T-helper 2 cell (primary cell): ENCODE results near the gene SUSD2.
"Not testable (repeated sequence)": the region's sequence is repeated elsewhere in the genome, so short reads cannot be mapped to it uniquely, and the experiment has no call there.

Experiments used
- DNase-seq, 5 experiments: peaks; one replicate each; pipeline versions ENCODE4 v3.0.0 to v3.0.0-alpha.2; 2012 to 2022

Gene SUSD2

DNA sequence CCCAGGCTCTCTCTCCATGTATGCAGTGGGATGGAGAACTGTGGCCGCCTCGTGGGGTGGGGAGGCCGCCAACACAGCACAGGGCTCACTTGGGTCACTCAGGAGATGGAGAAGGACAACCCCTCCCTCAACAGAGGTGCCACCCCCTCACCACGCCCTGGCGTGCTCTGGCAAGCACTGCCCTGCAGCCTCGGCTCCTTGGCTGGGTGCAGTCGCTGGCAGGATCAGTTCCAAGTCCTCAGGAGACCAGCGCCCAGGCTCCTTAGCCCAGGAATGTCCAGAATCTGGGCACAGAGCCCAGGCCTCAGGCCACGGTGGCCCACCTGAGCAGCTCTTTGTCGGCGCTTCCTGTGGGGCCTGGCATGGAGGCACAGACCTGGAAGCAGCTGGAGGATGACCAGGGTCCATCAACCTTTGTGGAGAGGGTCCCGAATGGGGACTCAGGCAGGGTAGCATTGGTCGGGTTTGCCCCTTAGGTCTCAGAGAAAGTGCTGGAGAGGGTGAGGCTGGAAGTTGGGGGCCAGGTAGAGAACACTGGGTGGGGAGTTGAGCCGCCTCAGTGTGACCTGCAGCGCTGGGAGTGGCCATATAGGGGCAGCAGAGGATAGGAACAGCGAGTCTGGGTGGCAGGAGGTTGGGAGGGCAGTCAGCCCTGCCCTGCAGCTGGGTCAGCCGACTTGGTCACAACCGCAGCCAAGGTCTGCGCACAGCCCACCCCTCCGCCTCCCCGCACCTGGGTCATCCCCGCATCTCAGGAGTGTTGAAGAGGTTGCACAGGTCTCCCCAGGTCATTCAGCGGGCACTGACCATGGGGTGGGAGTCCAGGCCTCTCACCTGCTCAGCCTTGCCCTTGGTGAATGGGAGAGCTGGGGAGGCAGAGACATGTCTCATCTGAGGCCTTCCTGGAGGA, 8.2 kb downstream of the SUSD2 start:
- peak in 1 of 5 experiments; percentile 44 for DNase-seq

DNA sequence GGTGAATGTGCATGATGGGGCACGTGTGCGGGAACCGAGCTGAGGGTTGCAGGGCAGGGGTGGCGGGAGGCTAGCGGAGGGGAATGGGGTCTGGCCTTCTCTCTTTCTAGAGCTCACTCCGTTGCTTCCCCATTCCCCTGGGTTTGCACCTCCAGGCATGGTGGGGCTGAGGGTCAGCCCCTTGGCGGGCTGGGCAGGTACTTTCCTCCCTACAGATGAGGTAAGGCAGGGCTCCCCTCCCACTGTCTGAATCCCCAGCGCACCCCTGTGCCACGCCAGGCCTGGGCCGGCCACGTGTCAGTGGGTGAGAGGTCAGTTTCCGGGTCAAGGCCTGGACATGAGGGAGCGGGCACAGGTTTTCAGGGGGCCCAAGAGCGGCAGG, 8.9 kb downstream of the SUSD2 start:
- DNase-seq: no peak

DNA sequence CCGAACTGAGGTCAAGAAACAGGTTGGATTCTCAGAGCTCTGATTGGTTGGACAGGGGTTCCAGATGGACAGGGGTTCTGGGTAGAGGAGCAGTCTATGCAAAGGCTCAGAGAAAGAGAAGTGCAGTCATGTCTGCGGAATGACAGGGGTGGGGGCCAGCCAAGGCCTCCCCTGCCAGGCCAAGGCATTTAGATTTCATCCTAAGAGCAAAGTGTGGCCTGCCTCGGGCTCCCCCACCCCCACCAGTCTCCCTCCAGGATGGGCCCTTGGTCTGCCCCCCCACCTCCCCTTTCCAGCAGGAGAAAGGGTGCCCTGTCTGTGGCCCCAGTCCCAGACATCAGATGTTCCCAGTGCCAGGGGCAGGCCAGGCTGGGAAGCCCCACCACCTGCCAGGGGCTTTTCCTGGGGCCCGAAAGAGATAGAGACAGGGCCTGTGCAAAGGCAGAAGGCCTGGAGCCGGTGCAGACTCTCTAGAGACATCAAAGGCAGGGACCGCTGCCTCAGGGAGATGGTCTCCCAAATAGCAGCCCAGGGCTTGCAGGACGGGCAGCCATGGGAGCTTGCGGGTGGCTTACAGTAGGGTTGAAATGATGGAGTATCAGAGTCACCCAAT, 9.4 kb downstream of the SUSD2 start:
- DNase-seq: no peak

DNA sequence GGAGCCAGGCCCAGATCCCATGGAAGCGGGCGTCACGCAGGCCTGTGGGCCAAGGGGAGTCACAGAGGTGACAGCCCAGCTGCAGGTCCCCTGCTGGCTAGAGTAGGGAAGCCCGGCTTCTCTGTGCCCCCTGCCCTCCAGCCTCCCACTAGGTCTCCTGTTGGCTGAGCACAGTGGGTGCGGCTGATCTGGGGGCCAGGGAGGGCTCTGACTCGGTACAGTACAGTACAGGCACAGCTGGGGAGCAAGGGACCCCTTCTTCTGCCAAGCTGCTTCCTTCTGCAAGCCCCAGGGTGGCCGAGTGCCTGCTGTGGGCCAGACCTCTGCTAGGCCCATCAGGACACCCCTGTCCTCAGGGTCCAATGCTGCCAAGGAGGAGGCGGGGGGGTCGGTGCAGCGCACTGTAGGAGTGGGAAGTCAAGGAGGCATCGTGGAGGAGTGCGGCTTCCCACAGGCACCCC, 10.1 kb downstream of the SUSD2 start:
- DNase-seq: no peak

DNA sequence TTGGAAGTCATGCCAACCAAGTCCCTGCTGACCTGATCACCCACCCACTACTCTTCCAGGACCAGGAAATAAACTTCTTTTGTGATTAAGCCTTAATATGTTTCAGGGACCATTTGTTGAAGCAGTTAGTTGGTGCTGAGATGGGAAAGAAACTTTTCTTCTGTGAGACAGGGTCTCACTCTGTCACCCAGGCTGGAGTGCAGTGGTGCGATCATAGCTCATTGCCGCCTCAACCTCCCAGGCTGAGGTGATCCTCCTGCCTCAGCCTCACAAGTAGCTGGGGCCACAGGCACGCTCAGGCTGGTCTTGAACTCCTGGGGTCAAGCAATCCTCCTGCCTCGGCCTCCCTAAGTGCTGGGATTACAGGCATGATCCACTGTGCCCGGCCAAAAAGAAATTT, 10.6 kb downstream of the SUSD2 start:
- DNase-seq: no peak

DNA sequence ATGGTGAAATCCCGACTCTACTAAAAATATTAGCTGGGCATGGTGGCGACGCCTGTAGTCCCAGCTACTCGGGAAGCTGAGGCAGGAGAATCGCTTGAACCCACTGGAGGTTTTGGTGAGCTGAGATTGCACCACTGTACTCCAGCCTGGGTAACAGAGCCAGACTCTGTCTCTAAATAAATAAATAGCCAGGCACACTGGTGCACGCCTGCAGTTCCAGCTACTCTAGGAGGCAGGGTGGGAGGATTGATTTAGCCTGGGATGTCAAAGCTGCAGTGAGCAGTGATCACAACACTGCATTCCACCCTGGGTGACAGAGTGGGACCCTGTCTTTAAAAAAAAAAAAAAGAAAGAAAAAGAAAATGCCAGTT, 17.4 kb downstream of the SUSD2 start:
- no peak for DNase-seq

DNA sequence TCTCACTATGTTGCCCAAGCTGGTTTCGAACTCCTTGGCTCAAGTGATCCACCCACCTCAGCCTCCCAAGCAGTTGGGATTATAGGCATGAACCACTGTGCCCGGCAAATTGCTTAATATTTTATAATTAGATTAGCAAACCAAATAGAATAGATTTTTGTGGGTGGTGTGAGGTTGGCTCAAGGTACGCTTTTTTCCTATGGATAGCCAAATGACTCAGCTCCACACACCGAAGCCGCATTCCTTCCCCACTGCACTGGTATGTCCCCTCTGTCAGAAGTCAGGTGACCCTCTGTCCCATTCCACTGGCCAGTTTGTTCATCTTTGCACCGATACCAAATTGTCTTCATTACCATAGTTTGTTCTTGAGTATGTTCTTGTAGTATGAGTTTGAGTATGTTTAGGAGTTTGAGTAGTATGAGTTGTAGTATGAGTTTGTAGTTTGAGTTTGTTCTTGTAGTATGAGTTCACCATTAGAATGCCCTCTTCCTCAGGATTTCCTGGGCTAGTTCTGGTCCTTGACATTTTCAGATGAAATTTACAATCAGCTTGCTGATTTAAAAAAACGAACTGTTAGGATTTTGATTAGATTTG, 19.4 kb downstream of the SUSD2 start:
- no peak for DNase-seq

DNA sequence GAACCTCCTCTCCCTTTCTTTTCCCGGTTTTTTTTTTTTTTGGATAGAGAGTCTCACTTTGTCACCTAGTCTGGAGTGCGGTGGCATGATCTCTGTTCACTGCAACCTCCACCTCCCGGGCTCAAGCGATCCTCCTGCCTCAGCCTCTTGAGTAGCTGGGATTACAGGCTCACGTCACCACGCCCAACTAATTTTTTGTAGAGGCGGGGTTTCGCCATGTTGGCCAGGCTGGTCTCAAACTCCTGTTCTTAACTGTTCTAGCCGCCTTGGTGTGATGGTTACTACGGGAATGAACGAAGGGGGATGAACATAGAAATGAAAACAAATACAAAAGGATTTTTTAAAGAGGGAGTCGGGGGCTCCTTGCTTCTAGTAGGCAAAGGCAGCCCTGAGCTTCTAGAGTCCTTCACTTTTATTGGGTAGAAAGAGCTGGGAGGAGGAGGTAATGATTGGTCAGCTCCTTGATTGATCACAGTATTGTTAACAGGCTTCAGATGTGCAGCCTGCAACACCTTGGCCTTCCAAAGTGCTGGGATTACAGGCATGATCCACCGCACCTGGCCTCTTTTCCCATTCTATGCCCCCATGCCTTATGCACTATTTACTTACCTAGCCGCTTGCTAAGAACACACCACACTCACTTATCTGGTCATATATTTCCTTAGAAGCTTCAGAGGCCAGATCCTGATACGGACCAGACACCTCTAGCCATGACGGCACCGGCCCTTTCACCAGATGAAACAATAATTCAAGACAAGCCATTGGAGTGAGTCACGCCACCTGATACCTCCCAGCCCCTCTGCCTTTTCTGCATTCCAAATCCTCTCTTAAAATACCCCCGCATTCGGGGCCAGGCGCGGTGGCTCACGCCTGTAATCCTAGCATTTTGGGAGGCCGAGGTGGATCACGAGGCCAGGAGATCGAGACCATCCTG, 20.7 kb downstream of the SUSD2 start:
- no peak for DNase-seq

DNA sequence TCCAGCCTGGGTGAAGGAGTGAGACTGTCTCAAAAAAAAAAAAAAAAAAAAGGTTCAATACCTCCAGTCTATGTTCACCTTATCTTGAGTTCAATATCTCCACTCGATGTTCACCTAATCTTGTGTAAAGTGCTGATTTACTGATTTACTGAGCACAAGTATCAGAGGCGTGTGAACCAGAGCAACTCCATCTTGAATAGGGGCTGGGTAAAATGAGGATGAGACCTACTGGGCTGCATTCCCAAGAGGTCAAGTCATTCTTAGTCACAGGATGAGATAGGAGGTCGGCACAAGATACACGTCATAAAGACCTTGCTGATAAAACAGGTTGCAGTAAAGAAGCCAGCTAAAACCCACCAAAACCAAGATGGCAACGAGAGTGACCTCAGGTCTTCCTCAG, 22.6 kb downstream of the SUSD2 start:
- DNase-seq: not testable (repeated sequence)

DNA sequence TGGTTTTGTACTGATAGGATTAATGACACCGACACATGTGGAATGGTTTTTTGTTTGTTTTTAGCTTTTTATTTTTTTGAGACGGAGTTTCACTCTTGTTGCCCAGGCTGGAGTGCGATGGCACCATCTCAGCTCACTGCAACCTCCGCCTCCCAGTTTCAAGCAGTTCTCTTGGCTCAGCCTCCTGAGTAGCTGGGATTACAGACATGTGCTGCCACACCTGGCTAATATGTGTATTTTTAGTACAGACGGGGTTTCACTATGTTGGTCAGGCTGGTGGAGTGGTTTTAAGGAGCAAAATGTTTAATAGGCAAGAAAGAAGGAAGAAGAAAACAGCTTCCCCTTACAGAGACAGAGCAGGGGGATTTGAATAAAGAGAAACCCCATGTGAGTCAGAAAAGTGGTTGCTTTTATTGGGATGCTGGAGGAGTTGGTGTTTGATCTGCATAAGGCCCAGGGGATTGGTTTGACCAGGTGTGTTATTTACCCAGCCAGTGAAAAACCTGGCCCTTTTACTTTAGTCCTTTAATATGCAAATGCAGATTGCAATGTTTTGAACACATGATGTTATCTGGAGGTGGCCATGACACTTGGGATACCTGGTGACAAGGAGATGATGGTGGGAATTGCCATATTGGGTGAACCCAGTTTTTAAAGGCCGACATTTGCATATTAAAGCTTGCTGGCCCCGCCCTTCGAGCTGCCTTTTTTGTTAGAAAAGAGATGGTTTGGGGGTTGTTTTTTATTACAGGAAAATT, 24.3 kb downstream of the SUSD2 start:
- DNase-seq: no peak

DNA sequence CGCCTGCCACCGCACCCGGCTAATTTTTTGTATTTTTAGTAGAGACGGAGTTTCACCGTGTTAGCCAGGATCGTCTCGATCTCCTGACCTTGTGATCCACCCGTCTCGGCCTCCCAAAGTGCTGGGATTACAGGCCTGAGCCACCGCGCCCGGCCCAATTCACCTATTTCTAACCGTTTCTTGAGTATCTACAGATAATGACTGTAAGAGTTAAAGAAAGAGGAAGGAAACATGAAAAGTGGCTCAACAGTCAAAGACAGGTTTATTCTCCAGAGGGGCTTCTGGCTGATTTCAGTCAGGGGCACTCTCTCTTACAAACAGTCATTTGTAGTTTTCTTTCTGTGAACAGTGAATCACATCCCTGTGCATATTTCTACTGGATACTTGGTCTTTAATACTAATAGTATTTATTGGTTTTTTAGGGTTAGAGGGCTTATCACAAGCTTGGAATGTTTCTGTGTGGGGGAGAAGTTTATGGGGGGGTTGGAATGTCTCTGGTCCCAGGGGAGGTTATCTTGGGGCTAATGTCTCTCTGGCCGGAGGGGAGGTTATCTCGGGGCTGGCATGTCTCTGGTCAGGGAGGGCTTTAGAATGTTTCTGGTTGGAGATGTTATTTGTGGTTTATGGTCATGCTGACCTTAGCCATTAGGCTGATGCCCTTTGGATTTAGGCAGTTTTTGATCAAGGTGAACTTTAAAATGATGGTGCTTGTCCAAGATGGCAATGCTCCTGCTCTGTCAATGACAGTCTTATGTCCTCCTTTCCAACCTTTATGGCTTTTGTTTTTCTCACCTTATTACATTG, 25.4 kb downstream of the SUSD2 start:
- DNase-seq: not testable (repeated sequence)

DNA sequence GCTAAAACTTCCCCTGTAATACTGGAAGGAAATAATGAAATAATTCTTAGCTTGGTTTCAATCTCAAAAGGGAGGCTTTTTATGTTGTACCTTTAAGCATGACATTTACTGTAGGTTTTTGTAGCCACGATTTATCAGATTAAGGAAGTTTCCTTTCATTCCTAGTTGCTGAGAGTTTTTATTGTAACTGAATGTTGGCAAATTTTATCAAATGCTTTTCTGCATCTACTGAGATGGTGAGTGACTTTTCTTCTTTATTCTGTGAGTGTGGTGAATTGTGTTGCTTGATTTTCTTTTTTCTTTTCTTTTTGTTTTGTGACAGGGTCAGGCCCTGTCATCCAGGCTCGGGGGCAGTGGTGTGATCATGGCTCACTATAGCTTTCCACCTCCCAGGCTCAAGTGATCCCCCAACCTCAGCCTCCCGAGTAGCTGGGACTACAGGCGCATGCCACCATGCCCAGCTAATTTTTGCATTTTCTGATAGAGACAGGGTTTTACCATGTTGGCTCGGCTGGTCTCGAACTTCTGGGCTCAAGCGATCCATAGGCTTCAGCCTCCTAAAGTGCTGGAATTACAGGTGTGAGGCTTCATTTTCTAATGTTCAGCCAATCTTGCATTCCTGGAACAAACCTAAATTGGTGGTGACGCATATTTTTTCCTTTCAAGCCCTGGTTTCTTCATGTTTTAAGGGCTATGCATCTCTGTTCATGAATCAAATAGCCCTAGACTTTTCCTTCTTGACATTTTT, 26.2 kb downstream of the SUSD2 start:
- no peak for DNase-seq

DNA sequence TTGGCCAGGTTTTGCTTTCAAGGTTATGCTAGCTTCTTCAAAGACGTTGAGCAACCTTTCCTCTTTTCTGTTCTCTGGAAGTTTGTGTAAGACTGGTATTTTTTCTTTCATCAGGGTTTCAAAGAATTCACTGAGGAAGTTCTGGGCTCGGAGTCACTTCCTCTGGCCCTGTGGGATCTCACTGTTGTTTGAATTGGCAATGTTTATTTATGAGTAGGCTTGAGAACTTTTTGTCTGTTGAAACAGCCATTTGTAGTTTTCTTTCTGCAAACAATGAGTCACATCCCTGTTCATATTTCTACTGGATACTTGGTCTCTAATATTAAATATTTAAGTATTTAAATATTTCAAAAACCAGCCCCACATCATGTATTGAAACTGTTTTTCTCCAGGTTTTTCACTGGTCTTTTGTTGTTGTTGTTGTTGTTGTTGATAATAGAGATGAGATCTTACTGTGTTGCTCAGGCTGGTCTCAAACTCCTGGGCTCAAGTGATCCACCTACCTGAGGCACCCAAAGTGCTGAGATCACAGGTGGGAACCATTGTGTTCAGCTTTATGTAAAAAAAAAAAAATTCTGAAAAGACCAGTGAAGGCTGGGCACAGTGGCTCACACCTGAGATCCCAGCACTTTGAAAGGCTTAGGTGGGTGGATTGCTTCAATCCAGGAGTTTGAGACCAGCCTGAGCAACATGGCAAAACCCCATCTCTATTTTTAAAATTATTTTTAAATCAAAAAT, 26.9 kb downstream of the SUSD2 start:
- no peak for DNase-seq

DNA sequence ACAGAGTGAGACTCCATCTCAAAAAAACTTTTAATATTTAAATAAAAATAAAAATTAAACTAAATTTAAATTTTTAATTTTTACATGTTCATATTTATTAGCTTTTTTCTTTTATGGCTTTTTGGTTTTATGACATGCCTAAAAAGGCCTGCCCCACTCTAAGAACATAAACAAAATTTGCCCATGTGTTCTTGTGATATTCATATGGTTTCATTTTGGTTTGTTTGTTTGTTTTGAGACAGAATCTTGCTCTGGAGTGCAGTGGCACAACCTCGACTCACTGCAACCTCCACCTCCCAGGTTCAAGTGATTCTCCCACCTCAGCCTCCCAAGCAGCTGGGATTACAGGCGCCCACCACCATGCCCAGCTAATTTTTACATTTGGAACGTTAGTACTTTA, 27.7 kb downstream of the SUSD2 start:
- no peak for DNase-seq

DNA sequence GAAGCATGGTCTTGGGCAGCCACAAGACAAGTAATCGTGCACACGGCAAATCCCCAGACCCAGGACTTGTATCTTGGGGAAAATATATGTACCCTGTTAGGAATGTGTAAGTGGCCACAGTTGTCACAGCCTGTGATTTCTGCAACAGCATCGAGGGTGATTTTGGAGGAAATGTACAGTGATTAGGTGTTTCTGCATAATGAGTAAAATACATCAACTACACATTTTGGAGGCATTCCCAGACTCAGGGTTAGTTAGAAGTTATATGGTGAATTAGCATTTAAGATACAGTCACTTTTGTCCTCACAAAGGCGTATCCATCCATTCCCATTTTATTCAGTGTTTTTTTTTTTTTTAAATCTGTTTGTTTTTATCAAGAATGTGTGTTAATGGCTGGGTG, 28.4 kb downstream of the SUSD2 start:
- no peak for DNase-seq

DNA sequence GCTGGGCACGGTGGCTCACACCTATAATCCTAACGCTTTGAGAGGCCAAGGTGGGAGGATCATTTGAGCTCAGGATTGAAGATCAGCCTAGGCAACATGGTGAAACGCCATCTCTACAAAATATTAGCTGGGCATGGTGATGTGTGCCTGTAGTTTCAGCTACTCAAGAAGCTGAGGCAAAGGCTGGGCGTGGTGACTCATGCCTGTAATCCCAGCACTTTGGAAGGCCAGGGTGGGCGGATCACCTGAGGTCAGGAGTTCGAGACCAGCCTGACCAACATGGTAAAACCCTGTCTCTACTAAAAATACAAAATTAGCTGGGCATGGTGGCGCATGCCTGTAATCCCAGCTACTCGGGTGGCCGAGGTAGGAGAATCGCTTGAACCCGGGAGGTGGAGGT, 29.1 kb downstream of the SUSD2 start:
- not testable (repeated sequence) for DNase-seq

DNA sequence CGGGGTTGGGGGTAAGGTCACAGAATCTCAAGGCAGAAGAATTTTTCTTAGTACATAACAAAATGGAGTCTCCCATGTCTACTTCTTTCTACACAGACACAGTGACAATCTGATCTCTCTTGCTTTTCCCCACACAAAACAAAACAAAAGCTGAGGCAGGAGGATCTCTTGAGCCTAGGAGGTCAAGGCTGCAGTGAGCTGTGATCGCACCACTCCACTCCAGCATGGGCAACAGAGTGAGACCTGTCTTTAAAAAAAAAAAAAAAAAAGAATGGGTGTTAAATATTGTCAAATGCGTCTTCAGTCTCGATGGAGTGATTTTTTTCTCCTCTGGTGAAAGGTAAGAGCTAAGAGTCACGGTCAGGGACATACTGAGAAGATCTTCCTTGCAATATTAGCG, 30.4 kb downstream of the SUSD2 start:
- not testable (repeated sequence) for DNase-seq

DNA sequence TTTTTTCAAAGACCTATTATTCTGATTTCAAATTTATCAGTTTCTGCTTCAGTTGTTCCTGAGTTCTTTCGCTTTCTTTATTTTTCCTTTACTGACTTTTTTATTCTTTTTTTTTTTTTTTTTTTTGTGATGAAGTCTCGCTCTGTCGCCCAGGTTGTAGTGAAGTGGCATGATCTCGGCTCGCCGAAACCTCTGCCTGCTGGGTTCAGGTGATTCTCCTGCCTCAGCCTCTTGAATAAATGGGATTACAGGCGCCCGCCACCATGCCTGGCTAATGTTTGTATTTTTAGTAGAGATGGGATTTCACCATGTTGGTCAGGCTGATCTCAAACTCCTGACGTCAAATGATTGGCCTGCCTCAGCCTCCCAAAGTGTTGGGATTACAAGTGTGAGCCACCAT, 31.8 kb downstream of the SUSD2 start:
- DNase-seq: not testable (repeated sequence)

DNA sequence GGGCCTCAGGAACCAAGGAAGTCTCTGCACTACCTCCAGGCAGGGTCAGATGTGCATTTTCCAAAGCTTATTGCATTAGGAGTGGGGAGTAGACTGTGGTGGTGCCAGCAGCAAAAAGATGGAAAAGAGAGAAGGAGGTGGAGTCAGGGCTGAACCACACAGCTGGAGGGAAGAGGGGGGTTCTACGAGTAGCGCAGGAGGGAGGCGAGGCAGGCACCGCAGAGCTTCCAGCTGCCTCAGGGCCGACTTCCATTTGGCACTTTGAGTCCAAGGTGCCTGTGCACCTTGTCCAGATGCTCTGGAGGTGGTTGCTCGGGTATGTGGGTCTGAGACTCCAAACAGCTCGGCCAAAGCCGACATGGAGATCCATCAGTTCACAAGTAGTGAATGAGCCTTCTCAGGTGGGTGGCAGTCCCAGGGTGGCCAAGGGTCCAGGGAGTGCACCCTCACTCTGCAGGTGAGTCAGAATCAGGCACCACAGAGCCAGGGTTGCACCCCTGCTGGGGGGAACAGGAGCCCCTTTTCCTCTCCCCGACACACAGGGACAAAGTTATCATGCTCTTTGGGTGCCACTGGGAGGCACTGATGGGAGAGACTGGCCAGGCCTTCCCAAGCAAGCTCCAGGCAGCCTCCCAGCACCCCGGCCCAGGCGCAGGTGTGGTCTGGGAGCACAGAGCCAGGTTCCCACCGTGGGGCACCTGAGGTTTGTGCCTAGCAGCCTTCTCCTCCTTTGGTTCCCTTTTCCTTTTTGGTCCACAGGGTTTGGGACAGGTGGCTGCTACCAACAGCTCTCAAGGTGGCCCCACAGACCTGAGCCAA, 33.4 kb downstream of the SUSD2 start:
- no peak for DNase-seq
